H9 (cell line): Measurements from ENCODE around the gene CCL15. TPM values are rescaled to one million over a fixed set of nuclear protein-coding genes. Genes with fewer than 3 reads are reported as not detected.

Experiments
- DNase-seq: peaks from one replicate; pipeline ENCODE4 v3.0.0-alpha.2; 2017
- H2AFZ ChIP-seq: one replicate; pipeline ENCODE4 v1.6.1; 2013; ENCODE audit warnings: mild to moderate bottlenecking, low read length, control low read depth, moderate library complexity
- H2AK5ac ChIP-seq: 2 replicates; pipeline ENCODE4 v1.6.1; 2013; ENCODE audit warnings: low read length, control low read depth, mixed read lengths; ENCODE audit not compliant: insufficient read length
- H2BK120ac ChIP-seq: one replicate; pipeline ENCODE4 v1.6.1; 2013; ENCODE audit warnings: low read depth, mild to moderate bottlenecking, low read length, control low read depth, inconsistent platforms; ENCODE audit not compliant: poor library complexity, severe bottlenecking
- H2BK12ac ChIP-seq: 2 replicates; pipeline ENCODE4 v1.6.1; 2013; ENCODE audit warnings: low read length, control low read depth, mixed read lengths, low read depth; ENCODE audit not compliant: insufficient read length
- H2BK15ac ChIP-seq: 2 replicates; pipeline ENCODE4 v1.6.1; 2013; ENCODE audit warnings: low read depth, low read length, control low read depth
- H2BK20ac ChIP-seq: one replicate; pipeline ENCODE4 v1.6.1; 2013; ENCODE audit warnings: low read depth, mild to moderate bottlenecking, low read length, control low read depth, inconsistent platforms; ENCODE audit not compliant: poor library complexity, severe bottlenecking
- H2BK5ac ChIP-seq: 2 replicates; pipeline ENCODE4 v1.6.1; 2013; ENCODE audit warnings: low read length, control low read depth, mixed read lengths; ENCODE audit not compliant: insufficient read length
- H3K14ac ChIP-seq: 2 replicates; pipeline ENCODE4 v1.6.1; 2013; ENCODE audit warnings: low read length, control low read depth; ENCODE audit not compliant: insufficient read depth
- H3K18ac ChIP-seq: 2 replicates; pipeline ENCODE4 v1.6.1; 2013; ENCODE audit warnings: low read depth, mild to moderate bottlenecking, mixed read lengths, low read length, control low read depth; ENCODE audit not compliant: insufficient read length
- H3K23ac ChIP-seq: 2 replicates; pipeline ENCODE4 v1.6.1; 2013; ENCODE audit warnings: low read length, control low read depth, mixed read lengths, low read depth; ENCODE audit not compliant: insufficient read length
- H3K23me2 ChIP-seq: 2 replicates; pipeline ENCODE4 v1.6.1; 2013; ENCODE audit warnings: low read depth, mild to moderate bottlenecking, mixed read lengths, low read length, control low read depth; ENCODE audit not compliant: insufficient read length, poor library complexity, severe bottlenecking
- H3K27ac ChIP-seq: 2 replicates; pipeline ENCODE4 v1.5.1; 2013; ENCODE audit warnings: low read length, control low read depth, mixed read lengths, low read depth; ENCODE audit not compliant: insufficient read length
- H3K27me3 ChIP-seq: 2 replicates; pipeline ENCODE4 v1.6.1; 2013; ENCODE audit warnings: low read length, control low read depth, inconsistent platforms; ENCODE audit not compliant: insufficient read depth
- H3K4ac ChIP-seq: 2 replicates; pipeline ENCODE4 v1.6.1; 2013; ENCODE audit warnings: low read depth, mild to moderate bottlenecking, control low read depth, inconsistent platforms, low read length, moderate library complexity
- H3K4me1 ChIP-seq: 2 replicates; pipeline ENCODE4 v1.6.1; 2013; ENCODE audit warnings: low read length, control low read depth, inconsistent platforms; ENCODE audit not compliant: insufficient read depth
- H3K4me2 ChIP-seq: 2 replicates; pipeline ENCODE4 v1.6.1; 2013; ENCODE audit warnings: low read length, control low read depth, mixed read lengths; ENCODE audit not compliant: insufficient read length, insufficient read depth
- H3K56ac ChIP-seq: 2 replicates; pipeline ENCODE4 v1.6.1; 2013; ENCODE audit warnings: low read depth, mild to moderate bottlenecking, mixed read lengths, low read length, control low read depth; ENCODE audit not compliant: insufficient read length
- H3K79me1 ChIP-seq: 2 replicates; pipeline ENCODE4 v1.6.1; 2013; ENCODE audit warnings: low read depth, mild to moderate bottlenecking, moderate library complexity, low read length, control low read depth, inconsistent platforms; ENCODE audit not compliant: insufficient read depth, poor library complexity, severe bottlenecking
- H3K79me2 ChIP-seq: 2 replicates; pipeline ENCODE4 v1.6.1; 2013; ENCODE audit warnings: low read length, control low read depth, inconsistent platforms; ENCODE audit not compliant: insufficient read depth
- H3K9ac ChIP-seq: 2 replicates; pipeline ENCODE4 v1.6.1; 2013; ENCODE audit warnings: low read length, control low read depth, mixed read lengths; ENCODE audit not compliant: insufficient read length; ENCODE audit errors: extremely low read depth
- H3K9me3 ChIP-seq: one replicate; pipeline ENCODE4 v1.6.1; 2013; ENCODE audit warnings: low read depth, low read length, inconsistent platforms; ENCODE audit not compliant: control insufficient read depth
- H3T11ph ChIP-seq: one replicate; pipeline ENCODE4 v1.6.1; 2013; ENCODE audit warnings: mild to moderate bottlenecking, low read length, control low read depth, inconsistent platforms
- H4K20me1 ChIP-seq: one replicate; pipeline ENCODE4 v1.6.1; 2013; ENCODE audit not compliant: control insufficient read depth, insufficient read length, insufficient read depth
- H4K5ac ChIP-seq: 2 replicates; pipeline ENCODE4 v1.6.1; 2013; ENCODE audit warnings: low read depth, mild to moderate bottlenecking, mixed read lengths, low read length, control low read depth; ENCODE audit not compliant: insufficient read length
- H4K8ac ChIP-seq: replicated peaks from 2 replicates; pipeline ENCODE4 v1.6.1; 2013; ENCODE audit warnings: low read length, control low read depth, mixed read lengths, low read depth; ENCODE audit not compliant: insufficient read length
- H4K91ac ChIP-seq: 2 replicates; pipeline ENCODE4 v1.6.1; 2013; ENCODE audit warnings: low read depth, mild to moderate bottlenecking, moderate library complexity, mixed read lengths, low read length, control low read depth; ENCODE audit not compliant: insufficient read length
- H3K27ac Mint-ChIP-seq, 3 experiments: 2 replicates in 2 of 3; 3 replicates in 1 of 3; pipeline ENCODE4 v1.8.0; 2020 to 2021; ENCODE audit warnings: mixed read lengths in 3 of 3, mild to moderate bottlenecking in 1 of 3, moderate library complexity in 1 of 3
- H3K27me3 Mint-ChIP-seq: 2 replicates; pipeline ENCODE4 v1.8.0; 2021; ENCODE audit warnings: low read depth, mild to moderate bottlenecking, moderate library complexity, mixed read lengths
- H3K36me3 Mint-ChIP-seq, 3 experiments: 2 replicates in 2 of 3; 3 replicates in 1 of 3; pipeline ENCODE4 v1.8.0; 2020 to 2021; ENCODE audit warnings: low read depth in 3 of 3, mixed read lengths in 3 of 3; ENCODE audit not compliant: insufficient read depth in 1 of 3
- H3K4me1 Mint-ChIP-seq, 2 experiments: 2 replicates each; pipeline ENCODE4 v1.8.0; 2020; ENCODE audit warnings: mixed read lengths in 2 of 2
- H3K4me3 Mint-ChIP-seq, 2 experiments: 2 replicates in 1 of 2; 3 replicates in 1 of 2; pipeline ENCODE4 v1.8.0; 2020 to 2021; ENCODE audit warnings: mild to moderate bottlenecking in 2 of 2, mixed read lengths in 2 of 2, moderate library complexity in 1 of 2
- H3K9me3 Mint-ChIP-seq, 2 experiments: 2 replicates in 1 of 2; 3 replicates in 1 of 2; pipeline ENCODE4 v1.8.0; 2020; ENCODE audit warnings: mild to moderate bottlenecking in 2 of 2, mixed read lengths in 2 of 2, moderate library complexity in 1 of 2
- WGBS: extraction: QIAGEN DNeasy Blood & Tissue Kit; methylation state at CpG from one replicate; pipeline ENCODE4 v1.1.7; 2013; ENCODE audit warnings: missing lambda C conversion rate, low lambda C conversion rate, mixed read lengths; ENCODE audit not compliant: insufficient read length; ENCODE audit errors: extremely low coverage; 5-methylcytosine and 5-hydroxymethylcytosine counted together
- total RNA-seq: library from RNA; stranded (reverse); gene quantifications from 2 replicates; pipeline ENCODE4 v1.2.1, GENCODE V29; 2021
- TF ChIP-seq, protein P1 (sequence below): fragments of 200-600 bp; sonication (generic); conservative IDR thresholded peaks from 3 replicates; pipeline ENCODE4 v1.8.0; 2021; ENCODE audit warnings: antibody characterized with exemption, mild to moderate bottlenecking

CCL15 gene
- total RNA-seq, 1 experiment from 2014 or later = not detected

DNA sequence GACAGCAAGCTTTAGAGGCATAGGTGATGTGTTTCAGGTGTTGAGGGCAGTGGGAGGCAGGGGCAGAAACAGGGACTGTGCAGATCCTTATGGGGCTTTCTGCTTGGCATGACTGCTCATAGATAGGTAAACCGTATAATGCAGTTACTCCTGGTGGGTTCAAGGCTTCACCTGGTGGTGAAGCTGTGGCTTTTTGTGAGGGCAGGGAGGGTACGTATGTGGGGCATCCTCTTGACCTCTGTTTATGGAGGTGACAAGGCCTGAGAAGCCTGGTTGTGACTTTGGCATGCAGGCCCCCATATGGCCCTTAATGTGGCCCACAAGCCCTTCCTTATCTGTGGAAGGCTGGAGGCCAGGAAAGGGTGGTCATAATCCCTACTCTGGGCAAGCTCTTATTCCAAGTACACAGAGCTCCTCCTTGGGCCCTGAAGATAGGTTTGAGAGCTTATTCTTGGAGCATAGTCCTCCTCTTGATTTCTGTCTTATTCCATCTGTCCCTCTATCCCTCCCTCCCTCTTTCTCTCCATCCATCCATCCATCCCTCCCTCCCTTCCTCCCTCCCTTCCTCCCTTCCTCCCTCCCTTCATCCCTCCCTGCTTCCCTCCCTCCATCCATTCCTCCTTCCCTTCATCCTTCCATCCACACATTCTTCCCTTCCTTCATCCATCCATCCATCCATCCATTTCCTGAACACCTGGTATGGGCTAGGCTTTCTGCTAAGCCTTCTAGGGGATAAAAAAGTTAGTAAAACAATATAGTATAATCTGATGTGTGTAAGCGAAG is 18.8 kb downstream of the CCL15 start:
- no peak overlapping the region for H3K4ac ChIP-seq
- no peak overlapping the region for H2BK12ac ChIP-seq
- no peak overlapping the region for H3K18ac ChIP-seq
- no peaks in the 10 kb centered on the region for H3K27me3 ChIP-seq
- no peaks in the 10 kb centered on the region for H3K4me1 Mint-ChIP-seq
- H2BK120ac ChIP-seq = no peak overlapping the region
- no peak overlapping the region for H3K27ac ChIP-seq
- no peaks in the 10 kb centered on the region for H3K79me1 ChIP-seq
- no peak overlapping the region for H3K4me3 Mint-ChIP-seq
- H2AK5ac ChIP-seq = no peak overlapping the region
- H2BK5ac ChIP-seq = no peak overlapping the region
- no peaks in the 10 kb centered on the region for H3K36me3 Mint-ChIP-seq
- TF ChIP-seq, protein P1, sequence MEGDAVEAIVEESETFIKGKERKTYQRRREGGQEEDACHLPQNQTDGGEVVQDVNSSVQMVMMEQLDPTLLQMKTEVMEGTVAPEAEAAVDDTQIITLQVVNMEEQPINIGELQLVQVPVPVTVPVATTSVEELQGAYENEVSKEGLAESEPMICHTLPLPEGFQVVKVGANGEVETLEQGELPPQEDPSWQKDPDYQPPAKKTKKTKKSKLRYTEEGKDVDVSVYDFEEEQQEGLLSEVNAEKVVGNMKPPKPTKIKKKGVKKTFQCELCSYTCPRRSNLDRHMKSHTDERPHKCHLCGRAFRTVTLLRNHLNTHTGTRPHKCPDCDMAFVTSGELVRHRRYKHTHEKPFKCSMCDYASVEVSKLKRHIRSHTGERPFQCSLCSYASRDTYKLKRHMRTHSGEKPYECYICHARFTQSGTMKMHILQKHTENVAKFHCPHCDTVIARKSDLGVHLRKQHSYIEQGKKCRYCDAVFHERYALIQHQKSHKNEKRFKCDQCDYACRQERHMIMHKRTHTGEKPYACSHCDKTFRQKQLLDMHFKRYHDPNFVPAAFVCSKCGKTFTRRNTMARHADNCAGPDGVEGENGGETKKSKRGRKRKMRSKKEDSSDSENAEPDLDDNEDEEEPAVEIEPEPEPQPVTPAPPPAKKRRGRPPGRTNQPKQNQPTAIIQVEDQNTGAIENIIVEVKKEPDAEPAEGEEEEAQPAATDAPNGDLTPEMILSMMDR = no peak
- no peak overlapping the region for H3T11ph ChIP-seq
- H3K14ac ChIP-seq = no peak overlapping the region
- H3K9ac ChIP-seq = no peak overlapping the region
- H3K27ac Mint-ChIP-seq = no peak overlapping the region; a peak in 1 of 7 replicates
- H2BK15ac ChIP-seq = no peak overlapping the region
- no peak overlapping the region for H2BK20ac ChIP-seq
- H3K27me3 Mint-ChIP-seq = peaks cover 3% of the 10 kb centered on the region
- no peak overlapping the region for H3K4me2 ChIP-seq
- H3K56ac ChIP-seq = no peak overlapping the region
- no peaks in the 10 kb centered on the region for H3K79me2 ChIP-seq
- no peaks in the 10 kb centered on the region for H3K9me3 ChIP-seq
- H4K8ac ChIP-seq = no peak overlapping the region
- H4K91ac ChIP-seq = no peak overlapping the region
- no peaks in the 10 kb centered on the region; a peak in 1 of 5 replicates for H3K9me3 Mint-ChIP-seq
- no peaks in the 10 kb centered on the region for H3K23me2 ChIP-seq
- DNase-seq = peak; percentile 21
- H4K20me1 ChIP-seq = no peaks in the 10 kb centered on the region
- no peak overlapping the region for H3K23ac ChIP-seq
- no peak overlapping the region for H2AFZ ChIP-seq
- WGBS = no CpG with 5 or more reads among the region's 3 CpGs
- H3K4me1 ChIP-seq = no peaks in the 10 kb centered on the region
- H4K5ac ChIP-seq = no peak overlapping the region
